DMS53 treated with DMSO at 0.1 percent for 48 hours (cell line): ENCODE measurements around the gene KRT77.

ENCODE experiments used
- DNase-seq: peaks from one replicate; lab custom pipeline; 2025; ENCODE audit not compliant: unreplicated experiment; lab: John Stamatoyannopoulos, UW

The KRT77 gene

DNA sequence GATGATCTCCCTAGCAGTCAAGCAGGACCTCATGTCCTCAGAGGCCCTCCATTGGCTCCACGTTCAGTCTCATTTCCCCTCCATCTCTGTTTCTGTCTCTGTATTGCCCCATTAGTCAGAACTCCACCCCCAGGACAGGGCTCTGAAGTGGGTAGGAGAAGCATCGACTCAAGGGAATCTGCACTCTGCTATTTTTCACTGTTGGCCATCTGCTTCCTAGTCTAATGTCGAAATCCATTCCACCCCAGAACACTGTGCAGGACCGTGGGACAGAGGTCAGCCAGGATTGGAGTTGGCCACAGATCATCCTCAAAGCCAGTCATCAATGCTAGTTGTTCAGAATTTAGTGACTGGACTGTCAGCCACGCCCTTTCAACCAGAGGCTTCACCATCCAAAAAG, 10.1 kb downstream of the KRT77 start:
- no peak for DNase-seq

DNA sequence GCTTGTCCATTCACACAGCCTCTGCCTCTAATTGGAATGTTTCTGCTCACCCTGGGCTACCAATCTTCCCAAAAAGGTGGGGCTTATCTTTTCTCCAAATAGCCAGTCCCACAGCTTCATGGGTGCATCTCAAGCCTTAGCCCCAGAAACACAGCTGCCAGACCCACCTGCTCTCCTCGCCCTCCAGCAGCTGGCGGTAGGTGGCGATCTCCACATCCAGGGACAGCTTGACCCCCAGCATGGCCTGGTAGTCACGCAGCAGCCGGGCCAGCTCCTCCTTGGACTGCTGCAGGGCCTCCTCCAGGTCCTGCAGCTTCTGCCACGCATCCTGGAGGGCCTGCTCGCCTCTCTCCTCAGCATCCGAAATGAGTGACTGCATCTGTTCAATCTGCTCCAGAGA, 11.1 kb downstream of the KRT77 start:
- no peak for DNase-seq

DNA sequence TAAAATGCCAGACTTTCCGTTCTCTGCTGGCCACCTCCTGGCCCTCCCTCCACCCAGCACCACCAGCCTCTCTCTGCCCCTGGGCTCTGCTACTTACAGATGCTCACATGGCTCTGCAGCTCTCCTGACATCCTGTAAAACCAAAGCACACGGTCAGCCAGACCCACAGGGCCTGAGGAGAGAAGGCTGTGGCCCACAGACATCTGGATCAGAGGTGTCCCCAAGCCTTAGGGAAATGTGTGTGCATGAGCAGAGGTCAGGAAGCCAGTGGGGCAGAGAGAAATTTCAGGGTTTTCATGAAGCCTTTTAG, 11.5 kb downstream of the KRT77 start:
- DNase-seq: no peak

DNA sequence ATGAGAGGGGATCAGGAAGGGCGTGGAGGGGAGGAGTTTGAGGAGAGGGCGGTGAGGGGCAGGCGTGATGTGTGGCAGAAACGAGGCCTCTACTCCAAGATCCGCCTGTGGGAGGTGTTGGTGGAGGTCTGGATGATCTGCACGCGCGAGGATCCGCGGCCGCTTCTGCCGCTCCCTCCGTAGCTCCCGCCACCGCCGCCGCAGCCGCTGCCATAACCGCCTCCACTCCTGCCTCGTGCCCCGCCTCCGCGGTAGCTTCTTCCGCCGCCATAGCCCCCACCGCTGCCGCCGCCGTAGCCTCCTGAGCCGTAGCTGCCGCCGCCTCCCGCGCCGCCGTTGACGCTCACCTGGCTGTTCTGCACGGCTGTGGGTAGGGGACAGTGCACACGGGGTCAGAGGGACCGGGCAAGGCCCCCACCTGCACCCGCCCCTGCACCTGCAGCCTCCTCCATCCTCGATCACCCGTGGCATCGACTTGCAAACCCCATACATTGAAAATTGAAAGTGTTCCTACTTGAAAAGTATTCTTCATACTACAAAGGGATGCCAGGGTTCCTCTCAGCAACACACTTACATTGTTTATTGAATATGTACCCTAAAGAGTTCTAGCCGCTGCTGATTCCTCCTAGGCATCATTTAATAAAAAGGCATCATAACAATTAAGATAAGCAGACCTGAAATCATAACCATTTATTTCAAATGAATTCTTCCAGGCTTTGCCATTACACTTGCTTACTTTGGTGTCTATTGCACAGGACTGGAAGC, 12.1 kb downstream of the KRT77 start:
- DNase-seq: no peak

DNA sequence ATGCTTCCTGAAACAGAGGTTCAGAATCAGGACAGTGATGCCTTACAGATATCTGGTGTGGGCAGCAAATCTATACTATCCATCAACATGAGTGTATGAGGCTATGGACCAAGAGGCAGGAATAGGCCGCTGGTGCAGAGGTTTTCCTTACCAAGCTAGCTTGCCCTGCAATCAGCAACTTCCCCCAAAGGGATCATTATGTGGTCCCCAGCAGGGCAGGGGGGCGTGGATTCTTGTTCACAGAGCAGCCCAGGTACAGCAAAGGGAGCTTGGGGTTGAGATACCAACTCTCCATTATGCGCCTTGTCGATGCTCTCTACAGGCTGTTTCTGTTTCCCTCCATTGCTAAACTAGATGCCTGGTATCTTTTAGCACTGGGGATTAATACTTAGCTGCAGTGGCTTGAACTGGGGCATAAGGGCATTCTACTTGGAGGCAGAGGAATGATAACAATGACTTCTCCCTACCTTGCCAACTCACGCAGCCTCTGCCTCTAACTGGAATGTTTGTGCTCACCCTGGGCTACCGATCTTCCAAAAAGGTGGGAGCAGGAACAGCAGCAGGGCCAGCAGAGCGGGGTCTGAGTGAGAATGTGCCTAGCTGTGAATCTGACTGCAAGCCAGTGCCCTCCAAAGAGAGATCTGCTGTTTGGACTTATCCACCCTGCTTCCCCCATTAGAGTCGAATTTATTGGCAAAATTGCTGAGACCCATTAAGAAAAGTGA, 12.8 kb downstream of the KRT77 start:
- no peak for DNase-seq

DNA sequence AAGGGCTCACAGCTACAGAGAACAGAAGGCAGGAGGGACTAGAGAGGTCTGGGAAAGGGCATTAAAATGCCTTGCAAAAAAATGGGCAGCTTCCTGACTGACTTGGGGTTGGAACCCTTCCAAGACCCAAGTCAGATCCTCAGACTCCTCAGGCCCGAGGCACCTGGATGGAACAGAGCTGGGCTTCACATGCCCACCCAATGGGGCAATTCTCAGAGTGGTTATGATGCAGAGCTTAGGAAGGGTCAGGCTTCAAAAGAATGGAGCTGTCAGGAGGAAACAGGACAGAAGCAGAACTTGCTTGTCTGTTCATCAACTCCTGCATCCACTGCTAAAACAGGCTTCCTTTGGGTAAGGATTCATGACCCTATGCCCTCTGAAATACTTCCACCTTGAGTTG, 13.4 kb downstream of the KRT77 start:
- DNase-seq: no peak

DNA sequence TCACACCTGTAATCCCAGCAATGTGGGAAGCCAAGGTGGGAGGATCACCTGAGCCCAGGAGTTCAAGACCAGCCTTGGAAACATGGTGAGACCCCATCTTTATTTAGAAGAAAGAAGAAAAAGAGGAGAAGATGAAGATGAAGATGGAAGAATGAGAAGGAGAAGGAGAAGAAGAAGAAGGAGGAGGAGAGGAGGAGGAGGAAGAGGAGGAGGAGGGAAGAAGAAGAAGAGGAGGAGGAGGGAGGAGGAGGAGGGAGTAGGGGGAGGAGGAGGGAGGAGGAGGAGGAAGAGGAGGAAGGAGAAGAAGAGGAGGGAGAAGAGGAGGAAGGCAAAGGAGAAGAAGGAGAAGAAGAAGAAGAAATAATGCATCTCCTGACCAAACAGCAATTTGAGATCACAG, 14.1 kb downstream of the KRT77 start:
- DNase-seq: no peak

DNA sequence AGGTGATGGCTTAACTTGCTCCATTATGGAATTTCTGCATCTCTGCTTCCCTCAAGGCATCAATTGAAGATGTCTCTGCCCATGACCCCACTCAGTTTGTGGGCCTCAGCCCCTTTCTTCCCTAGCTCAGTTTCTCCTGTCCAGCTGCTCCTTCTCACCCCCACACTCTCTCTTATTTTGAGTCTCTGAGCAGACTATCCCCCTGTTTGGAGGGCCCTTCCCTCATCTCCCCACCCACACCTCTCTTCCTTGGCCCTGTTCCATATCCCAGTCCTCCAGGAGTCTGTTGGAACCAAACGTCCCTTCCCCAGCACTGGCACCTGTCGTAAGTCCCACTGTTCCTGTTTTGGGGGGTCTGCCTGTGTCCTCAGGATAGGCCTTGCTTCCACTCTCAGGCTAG, 14.8 kb downstream of the KRT77 start:
- DNase-seq: no peak

DNA sequence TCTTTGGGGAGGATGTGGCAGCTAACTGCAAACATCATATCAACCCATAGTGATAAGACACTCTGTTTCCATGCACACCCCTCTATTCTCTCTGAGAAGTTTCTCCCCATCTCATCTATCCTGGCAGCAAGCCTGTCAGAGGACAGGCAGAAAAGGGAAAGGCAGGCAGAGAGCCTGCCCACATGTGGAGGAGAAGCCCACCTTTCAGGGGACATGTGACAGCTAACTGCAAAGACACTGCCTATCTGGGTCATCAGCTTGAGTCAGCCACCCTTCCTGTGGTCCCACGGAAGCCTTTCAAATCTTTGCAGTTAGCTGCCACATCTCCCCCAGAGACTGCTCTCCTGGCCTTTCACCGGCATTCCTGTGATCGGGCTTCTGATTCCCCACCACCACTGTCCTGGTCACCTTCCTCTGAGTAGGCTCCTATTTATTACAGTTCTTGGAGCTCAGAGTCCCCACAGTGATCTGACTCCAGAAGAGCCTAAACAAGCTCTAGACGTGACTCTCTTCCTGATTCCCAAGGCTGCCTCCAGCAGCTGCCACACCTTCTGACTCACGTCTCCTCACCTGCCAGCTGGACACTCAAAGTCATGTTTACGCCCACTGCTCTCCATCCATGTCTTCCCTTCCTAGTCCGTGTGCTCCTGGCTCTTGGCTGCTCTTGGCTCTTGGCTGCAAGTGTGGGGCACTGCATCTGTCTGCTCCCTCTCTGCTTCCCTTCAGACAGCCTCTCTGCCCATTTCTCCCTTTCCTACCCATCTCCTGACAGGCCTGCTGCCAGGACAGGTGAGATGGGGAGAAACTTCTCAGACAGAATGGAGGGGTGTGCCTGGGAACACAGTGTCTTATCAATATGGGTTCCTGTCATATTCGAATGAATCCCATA, 15.6 kb downstream of the KRT77 start:
- DNase-seq: no peak

DNA sequence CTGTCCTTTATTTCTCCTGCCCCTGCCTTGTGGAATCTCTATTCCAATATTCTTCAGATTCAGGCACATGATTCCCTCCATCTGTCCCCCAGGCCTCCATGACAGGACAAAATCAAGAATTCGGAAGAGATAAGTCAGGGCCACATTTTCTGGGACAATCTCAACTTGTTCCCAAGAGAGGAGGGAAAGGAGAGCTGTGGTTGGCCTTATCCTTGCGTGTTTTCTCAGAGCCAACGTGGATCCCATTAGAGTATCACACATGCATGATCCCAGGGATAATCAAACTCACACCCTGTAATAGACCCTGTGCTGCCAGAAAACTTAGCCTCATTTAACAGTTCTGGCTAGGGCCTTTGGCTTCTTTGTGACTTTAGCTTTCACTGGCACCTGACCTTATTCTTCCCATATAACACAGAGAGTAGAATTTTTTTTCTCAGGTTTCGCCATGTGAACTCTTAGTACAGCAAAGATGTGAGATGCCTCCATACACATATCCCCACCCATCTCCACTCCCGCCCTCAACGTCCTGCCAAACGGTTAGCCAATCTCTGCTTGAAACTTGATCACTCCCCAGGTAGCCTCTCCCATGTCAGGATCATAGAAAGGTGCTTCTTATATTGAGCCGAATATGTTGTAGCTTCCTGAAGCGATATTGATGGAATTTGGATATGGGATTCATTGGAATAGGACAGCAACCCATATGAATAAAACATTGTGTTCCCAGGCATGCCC, 16.4 kb downstream of the KRT77 start:
- no peak for DNase-seq

DNA sequence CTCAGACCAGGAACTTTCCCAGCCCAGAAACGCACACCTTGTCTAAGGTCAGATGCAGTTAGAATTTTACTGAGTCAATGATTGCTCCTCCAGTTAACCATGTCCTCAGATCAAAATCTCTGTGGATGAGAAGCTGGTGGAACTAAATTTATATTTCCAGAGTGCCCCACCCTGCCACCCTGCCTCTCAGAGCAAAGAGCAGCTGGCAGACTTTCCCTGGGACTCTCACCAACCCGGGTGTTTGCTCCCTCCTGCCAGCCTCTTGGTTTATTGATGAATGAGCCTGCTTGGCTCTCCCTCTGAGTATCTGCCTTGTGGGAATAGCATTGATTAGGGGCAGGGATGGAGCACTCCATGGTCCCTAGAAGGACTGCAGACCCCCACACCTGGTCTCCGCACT, 17.3 kb downstream of the KRT77 start:
- no peak for DNase-seq

DNA sequence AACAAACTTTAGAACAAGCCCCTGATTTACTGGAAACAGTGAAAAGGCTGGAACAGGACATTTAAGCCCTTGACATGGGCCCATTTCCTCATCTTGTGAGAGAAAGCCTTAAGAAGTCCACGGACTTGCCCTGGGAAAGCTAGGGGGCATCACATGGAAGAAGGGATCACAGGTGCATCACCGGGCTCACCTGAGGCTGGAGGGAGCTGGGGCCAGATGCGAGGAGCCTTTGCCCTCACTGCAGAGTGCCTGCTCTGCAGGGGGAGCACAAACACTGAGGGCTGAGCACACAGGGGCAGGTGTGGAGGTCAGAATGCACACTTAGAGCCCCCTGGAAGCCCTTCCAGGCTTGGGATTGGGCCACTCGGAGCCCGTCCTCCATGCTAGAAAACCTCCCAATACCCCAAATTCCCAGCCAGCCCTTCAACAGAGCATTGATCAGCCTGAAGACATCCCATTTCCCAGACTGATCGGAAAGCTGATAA, 17.9 kb downstream of the KRT77 start:
- DNase-seq: no peak

DNA sequence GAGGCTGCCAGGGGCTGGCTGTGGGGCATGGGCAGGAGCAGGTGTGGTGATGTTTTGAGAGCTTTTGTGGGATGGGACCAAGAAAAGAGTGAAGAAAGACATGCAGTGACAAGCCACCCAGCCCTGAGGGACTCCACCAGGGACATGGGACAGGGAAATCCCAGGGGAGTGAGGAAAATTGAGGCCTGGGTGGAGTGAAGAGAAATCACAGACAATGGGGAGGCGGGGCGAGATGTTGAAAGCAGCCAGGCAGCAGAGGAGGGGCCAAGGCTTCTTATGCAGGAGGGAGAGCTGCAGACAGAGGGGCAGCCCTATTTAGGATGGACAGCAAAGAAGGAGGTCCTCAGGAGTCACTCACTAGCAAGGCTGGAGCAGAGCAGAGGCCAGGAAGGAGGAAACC, 18.9 kb downstream of the KRT77 start:
- DNase-seq: no peak

DNA sequence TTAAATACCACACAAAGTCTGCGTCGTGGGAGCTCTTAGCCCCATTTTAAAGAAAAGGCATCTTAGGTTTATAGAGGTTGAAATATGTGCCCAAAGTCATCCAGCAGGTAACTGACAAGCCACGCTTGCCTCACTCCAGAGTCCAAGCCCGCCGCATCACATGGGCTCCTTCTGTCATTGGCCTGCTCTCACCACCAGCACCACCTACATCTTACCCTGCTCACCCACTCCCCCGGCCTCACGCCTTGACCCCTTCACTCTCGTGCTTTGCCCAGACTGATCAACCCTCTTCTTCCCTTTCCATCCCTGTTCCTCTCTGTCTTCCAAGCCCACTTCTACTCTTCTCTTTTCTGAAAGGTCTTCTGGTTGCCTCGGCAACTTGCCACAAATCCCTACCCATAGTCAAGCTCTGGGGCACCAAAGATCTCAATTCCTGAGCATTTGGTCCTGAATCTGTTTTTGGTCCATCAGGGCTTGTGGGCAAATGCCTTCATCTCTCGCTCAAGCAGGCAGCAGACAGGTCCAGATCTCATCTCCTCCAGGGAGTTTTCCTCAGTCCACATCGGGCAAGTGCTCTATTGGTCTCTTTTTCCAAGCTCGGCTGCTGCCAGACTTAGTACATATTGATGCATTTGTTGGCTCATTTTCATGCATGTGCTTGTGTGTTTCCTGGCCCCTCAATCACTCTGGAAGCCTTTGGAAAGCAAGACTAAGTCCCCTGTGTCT, 19.6 kb downstream of the KRT77 start:
- no peak for DNase-seq

DNA sequence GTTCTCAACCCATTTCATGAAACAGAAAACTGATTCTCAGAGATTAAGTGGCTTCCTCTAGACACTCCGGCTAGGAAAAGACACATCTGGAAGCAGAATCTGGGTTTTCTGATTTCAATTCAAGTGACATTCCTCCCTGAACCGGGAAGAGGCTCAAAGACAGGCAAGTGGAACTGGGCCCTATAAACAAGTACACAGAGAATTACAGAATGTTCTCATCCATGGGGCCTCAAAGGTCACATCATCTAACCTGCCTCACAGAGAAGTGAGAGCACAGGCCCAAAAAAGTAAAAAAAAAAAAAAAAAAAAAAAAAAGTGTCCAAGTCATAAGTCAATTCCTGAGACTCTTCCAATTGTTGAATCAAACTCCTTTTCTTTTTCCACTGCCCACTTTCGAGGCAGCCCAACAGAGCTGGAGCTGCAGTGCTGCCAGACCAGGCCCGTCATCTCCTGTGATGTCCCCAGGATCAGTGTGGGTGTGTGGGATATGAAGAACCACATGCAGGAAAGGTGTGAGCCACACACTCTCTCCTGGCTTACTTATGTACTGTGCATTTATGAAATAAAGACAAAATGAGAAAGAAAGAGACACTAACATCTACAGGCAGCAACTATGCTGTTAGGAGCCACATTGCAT, 20.3 kb downstream of the KRT77 start:
- no peak for DNase-seq

DNA sequence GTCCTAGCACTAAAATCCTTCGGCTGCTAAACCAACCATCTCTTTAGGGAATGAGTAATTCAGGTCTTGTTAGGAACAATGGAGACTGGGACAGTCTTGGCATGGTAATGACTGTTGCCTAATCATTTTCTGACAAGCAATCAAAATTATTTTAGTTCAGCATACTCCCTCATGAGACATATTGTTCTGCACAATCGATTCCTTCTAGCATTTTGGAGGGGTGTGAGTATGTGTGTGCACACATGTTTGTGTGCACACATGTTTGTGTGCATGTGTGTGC, 21.0 kb downstream of the KRT77 start:
- DNase-seq: no peak

DNA sequence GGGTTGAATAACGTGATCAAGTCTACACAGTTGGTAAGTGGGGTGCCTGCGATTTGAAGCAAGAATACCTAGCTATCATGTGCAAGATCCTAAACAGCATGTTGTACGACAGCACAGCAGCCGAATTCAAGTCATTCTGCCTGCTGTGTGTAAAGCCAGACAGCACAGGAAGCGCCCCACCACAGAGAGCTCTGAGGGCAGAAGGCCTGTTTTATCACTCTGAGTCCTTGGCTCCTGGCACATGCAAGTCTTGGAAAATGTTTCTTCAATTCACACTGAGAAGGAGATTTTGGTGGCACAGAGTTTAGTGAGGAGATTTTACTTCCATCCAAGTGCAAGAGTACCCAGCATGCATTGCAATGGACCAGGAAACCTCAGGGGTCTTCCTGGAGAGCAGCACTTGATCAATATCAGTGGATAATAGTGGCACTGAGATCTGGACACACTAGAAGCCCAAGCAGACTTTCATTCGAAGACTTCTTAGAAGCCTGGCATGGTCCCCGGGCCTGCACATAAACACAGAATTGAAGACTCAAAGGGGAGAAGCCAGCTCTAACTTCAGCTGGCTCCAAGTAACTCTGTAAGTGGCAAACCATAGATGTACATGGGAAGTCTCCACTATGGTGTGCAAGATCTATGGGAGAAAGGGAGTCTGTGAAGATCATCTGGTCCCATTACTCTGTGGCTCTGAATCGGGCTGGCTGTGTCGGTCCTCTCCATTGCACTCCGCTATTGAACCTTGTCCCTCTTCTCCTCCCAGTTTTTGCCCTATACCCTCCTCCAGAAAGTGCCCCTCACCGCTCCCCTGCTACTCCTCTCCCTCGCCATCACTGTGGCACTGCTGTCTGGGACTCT, 21.6 kb downstream of the KRT77 start:
- DNase-seq: no peak

DNA sequence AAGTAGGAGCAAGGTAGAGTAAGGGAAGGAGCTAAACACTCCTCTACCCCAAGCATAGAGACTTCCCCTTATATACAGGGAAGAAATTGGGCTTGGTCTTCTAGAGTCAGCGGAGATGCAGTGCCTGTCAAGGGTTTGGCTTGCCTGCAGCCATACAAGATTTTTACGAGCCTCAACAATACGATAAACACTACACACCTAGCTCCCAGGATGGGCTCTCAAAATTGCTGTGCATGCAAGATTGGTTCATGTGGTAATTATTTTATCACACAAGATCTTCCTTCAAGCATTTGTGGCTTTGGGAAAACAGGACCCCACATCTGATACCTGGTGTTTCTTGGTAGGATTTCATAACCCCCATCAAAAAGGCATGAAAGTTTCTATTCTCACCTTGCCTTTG, 23.0 kb downstream of the KRT77 start, which contains the start of gene KRT1:
KRT1 (minus strand) TSS at position 45 of the 400 bp plus-strand sequence. CDS start 59 bp downstream, outside the sequence.
- DNase-seq: no peak

DNA sequence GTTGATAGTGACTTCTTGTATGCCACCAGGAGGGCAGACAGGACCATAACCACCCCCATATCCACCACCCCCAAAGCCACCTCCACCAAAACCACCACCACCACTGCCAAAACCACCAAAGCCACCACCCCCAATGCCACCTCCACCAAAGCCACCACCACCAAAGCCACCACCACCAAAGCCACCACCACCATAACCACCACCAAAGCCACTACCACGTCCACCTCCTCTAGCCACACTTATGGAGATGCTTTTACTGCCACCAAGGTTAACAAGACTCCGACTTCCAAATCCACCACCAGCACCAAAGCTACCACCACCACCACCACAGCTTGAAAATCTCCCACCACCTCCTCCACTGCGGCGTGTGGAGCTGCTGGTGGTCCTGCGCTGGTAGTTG, 23.4 kb downstream of the KRT77 start:
- DNase-seq: no peak
